Activated CD4-positive, alpha-beta memory T cell treated with anti-CD3 and anti-CD28 coated beads for 36 hours (primary cell): ENCODE results near the gene PLXNA4. TPM values are rescaled to one million over a fixed set of nuclear protein-coding genes. Genes with fewer than 3 reads are reported as not detected.

ENCODE experiments used
- CTCF ChIA-PET: fragments of 350-600 bp; sonication (Branson Sonifier 250); formaldehyde crosslinking; loops from one replicate; lab custom pipeline; 2021; ENCODE audit warnings: antibody characterized with exemption, inconsistent platforms; lab: Charles Lee
- POLR2A ChIA-PET: fragments of 350-600 bp; sonication (Branson Sonifier 250); formaldehyde crosslinking; loops from one replicate; lab custom pipeline; 2021; ENCODE audit warnings: antibody characterized with exemption; lab: Charles Lee
- DNase-seq: peaks from one replicate; pipeline ENCODE4 v3.0.0-alpha.2; 2020
- H3K27ac Mint-ChIP-seq: one replicate; pipeline ENCODE4 v1.8.0; 2021; ENCODE audit warnings: mixed read lengths
- H3K27me3 Mint-ChIP-seq: one replicate; pipeline ENCODE4 v1.8.0; 2021; ENCODE audit warnings: mixed read lengths
- H3K36me3 Mint-ChIP-seq: one replicate; pipeline ENCODE4 v1.8.0; 2021; ENCODE audit warnings: mixed read lengths
- H3K4me1 Mint-ChIP-seq: one replicate; pipeline ENCODE4 v1.8.0; 2021; ENCODE audit warnings: low read depth, mixed read lengths
- H3K4me3 Mint-ChIP-seq: one replicate; pipeline ENCODE4 v1.8.0; 2021; ENCODE audit warnings: mild to moderate bottlenecking, mixed read lengths
- H3K9me3 Mint-ChIP-seq: one replicate; pipeline ENCODE4 v1.8.0; 2021; ENCODE audit warnings: mixed read lengths
- intact Hi-C: fragments of 100-400 bp; cut with micrococcal nuclease; formaldehyde crosslinking; loops from one replicate; pipeline ENCODE4 v1.15.1; 2023
- total RNA-seq, 2 experiments: library from RNA; stranded (reverse); gene quantifications; one replicate each; pipeline ENCODE4 v1.2.3, GENCODE V29; 2021

Gene PLXNA4
- total RNA-seq, 2 experiments from 2014 or later = 0.17 to 0.24 TPM

DNA sequence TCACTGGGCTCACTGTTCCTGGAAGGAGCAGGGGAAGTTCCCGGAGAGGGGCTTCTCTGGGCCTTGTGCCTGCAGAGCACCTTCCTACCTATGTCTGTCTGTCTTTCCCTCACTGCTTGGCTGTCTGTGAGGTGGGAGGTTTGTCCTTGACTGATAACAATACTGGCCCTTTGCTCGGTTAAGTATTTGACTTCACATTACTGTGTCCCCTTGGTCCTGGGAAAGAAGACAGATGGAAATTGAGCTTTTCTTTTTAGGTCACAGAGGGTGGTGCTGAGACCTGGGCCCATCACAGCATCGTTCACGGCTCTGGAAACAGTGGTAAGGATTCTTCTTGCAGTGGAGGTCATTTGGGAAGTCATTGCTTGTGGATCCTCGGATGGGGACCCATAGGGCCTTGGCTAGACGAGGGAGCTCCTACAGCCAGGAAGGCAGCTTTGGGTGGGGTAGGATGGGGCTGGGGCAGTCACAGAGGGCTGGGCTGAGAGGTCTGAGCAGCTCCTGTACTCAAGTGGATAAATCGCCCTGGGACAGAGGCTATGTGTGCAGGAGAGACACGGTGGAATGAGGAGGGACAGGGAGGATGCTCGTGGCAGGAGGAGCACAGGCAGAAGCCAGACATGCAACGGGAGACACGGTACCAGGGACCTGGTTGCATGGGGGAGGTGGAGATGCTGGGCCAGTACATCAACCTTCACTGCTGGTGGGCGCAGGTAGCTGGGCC lies 450.2 kb downstream of the PLXNA4 start:
- intact Hi-C loops = no loop called here
- H3K9me3 Mint-ChIP-seq = no peaks in the 10 kb centered on the region
- no peaks in the 10 kb centered on the region for H3K36me3 Mint-ChIP-seq

DNA sequence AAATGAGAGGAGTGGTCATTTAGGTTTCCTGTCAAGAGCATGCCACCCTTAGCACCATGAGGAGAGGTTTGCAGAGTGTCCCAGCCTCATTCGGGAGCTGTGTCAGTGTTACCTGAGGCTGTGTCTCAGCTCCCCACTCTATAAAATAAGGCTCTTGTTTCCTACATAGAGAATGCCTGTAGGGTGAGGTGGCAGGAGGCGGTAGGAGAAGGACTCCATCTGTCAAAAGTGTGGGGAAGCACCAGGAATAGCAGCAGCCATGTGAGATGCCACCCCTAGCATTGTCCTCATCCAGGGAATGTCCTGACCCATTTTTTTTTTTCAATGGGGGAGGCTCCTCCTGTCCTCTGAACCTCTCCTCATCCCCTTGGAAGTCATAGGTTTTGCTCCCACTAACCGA lies 451.2 kb downstream of the PLXNA4 start:
- Mint-ChIP-seq H3K9me3 (no peaks in the 10 kb centered on the region), H3K36me3 (no peaks in the 10 kb centered on the region), H3K27ac (no peak overlapping the region), H3K27me3 (no peaks in the 10 kb centered on the region), H3K4me1 (no peaks in the 10 kb centered on the region), H3K4me3 (no peak overlapping the region)
- intact Hi-C loops = no loop called here
- POLR2A ChIA-PET = no interaction called here
- CTCF ChIA-PET = interaction anchor here (0.6 kb wide), 1 partner anchor 10 kb away, joined by 3 read pairs; no protein-coding TSS in a partner anchor
- DNase-seq = no peak

More for the DNA sequence above, 450.2 kb downstream of the PLXNA4 start:
- no peak overlapping the region for H3K27ac Mint-ChIP-seq
- DNase-seq = no peak
- ChIA-PET POLR2A (no interaction called here), CTCF (no interaction called here)
- H3K4me3 Mint-ChIP-seq = no peak overlapping the region
- H3K4me1 Mint-ChIP-seq = no peaks in the 10 kb centered on the region
- H3K27me3 Mint-ChIP-seq = no peaks in the 10 kb centered on the region

DNA sequence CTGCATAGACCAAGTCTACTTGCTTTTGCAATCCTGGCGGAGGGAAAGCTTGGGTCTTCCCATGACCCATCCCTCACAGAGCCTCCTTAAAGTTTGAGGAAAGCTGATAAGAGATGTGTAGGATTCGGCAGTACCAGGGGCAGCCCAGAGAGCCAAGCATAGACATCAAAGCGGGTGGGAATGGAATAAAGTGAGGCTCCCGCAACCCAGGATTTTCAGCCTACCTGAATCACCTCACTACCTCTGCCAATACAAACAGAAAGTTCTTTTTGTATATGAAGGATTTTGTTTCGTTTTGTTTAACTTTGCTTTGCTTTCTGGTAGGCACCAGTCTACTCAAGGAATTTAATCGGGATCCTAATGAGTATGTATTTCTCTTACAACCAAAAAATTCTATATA lies 451.7 kb downstream of the PLXNA4 start:
- POLR2A ChIA-PET = no interaction called here
- Mint-ChIP-seq H3K9me3 (no peaks in the 10 kb centered on the region), H3K4me3 (no peak overlapping the region), H3K36me3 (no peaks in the 10 kb centered on the region), H3K4me1 (no peaks in the 10 kb centered on the region), H3K27ac (no peak overlapping the region), H3K27me3 (no peaks in the 10 kb centered on the region)
- CTCF ChIA-PET = no interaction called here
- intact Hi-C loops = no loop called here
- DNase-seq = no peak

DNA sequence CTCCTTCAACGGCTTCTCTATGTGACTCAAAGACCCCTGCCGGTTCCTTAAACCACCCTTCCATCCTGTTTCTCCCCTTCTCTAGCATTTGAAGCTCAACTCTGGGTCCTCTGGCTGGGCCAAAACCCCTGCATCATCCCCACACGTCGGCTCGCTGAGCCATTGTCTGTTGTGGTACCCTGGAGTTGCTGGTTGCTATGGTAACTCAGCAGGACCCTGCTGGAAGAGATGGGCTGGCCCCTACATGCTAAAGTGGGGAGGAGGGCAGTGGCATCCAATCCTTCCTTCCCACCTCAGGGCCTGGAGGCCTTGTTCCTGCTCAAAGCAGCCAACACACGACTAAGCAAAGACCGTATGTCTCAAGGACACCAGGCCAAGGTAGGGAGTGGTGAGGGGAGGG lies 452.5 kb downstream of the PLXNA4 start:
- ChIA-PET CTCF (no interaction called here), POLR2A (no interaction called here)
- no peaks in the 10 kb centered on the region for H3K36me3 Mint-ChIP-seq
- H3K4me3 Mint-ChIP-seq = no peak overlapping the region
- H3K27ac Mint-ChIP-seq = no peak overlapping the region
- H3K9me3 Mint-ChIP-seq = no peaks in the 10 kb centered on the region
- H3K4me1 Mint-ChIP-seq = no peaks in the 10 kb centered on the region
- H3K27me3 Mint-ChIP-seq = no peaks in the 10 kb centered on the region
- DNase-seq = no peak
- intact Hi-C loops = no loop called here

DNA sequence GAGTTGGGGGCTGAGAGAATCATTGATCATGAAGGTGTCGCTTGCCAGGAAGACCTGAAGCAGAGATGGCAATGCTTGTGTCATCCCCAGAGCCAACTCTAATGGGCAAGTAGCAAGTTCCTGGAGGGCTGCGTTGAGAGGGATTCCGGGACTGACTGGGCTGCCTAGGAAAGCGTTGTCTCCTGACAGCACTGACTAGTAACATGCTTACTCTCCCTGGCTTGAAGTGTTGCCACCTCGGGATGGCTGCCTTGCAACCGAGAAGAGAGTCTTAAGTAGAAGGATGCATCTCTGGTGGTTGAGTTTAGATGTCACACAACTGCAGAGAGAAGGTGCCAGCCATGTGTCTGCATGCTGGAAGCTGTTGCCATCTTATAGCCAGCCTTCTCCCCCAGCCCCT lies 453.4 kb downstream of the PLXNA4 start:
- H3K36me3 Mint-ChIP-seq = no peaks in the 10 kb centered on the region
- H3K4me3 Mint-ChIP-seq = no peak overlapping the region
- intact Hi-C loops = no loop called here
- DNase-seq = no peak
- H3K9me3 Mint-ChIP-seq = no peaks in the 10 kb centered on the region
- POLR2A ChIA-PET = no interaction called here
- no peak overlapping the region for H3K27ac Mint-ChIP-seq
- CTCF ChIA-PET = no interaction called here
- H3K27me3 Mint-ChIP-seq = no peaks in the 10 kb centered on the region
- H3K4me1 Mint-ChIP-seq = no peaks in the 10 kb centered on the region

DNA sequence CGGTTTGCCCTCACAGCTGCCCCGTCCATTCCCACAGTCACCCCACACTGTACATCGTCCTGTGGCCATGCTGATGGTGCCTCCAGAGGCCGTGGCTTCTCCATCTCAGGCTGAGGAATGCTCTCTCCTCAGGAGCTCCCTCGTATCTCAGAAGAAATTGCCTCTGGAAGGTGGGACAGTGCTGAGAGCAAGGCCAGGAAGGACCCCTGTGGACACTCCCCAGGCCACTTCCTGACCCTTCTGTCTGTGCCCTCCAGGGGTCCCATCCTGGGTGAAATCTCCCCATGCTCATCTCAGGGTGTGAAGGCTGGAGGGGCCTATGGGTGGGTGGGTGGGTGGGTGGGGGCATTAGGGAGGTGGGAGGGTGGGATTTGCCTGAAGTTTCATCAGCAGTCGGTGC lies 454.3 kb downstream of the PLXNA4 start:
- Mint-ChIP-seq H3K4me3 (no peak overlapping the region), H3K9me3 (no peaks in the 10 kb centered on the region), H3K27ac (no peak overlapping the region), H3K36me3 (no peaks in the 10 kb centered on the region), H3K4me1 (no peaks in the 10 kb centered on the region), H3K27me3 (no peaks in the 10 kb centered on the region)
- DNase-seq = no peak
- CTCF ChIA-PET = no interaction called here
- POLR2A ChIA-PET = no interaction called here
- intact Hi-C loops = no loop called here

DNA sequence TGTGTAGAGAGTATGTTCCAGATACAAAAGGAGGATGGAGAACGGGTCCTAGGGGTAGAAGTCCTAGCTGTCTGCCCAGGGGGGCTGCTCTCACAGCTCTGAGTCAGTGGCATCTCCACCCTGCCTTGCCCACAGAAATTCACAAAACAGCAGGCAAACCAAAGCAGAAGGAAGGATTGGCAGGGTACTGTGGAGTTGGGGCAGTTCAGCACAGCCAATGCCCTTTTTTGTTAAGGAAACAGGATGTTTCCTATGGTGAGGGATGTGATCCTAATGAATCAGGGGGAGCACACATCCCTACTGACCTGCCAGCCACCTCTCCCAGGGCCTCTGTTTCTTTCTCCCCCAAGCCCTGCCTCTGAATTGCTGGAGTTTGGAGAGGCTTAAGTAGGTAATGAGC lies 457.6 kb downstream of the PLXNA4 start:
- H3K9me3 Mint-ChIP-seq = no peaks in the 10 kb centered on the region
- H3K27me3 Mint-ChIP-seq = no peaks in the 10 kb centered on the region
- ChIA-PET POLR2A (no interaction called here), CTCF (no interaction called here)
- DNase-seq = no peak
- intact Hi-C loops = no loop called here
- no peaks in the 10 kb centered on the region for H3K4me1 Mint-ChIP-seq
- H3K36me3 Mint-ChIP-seq = no peaks in the 10 kb centered on the region
- no peak overlapping the region for H3K4me3 Mint-ChIP-seq
- no peak overlapping the region for H3K27ac Mint-ChIP-seq

DNA sequence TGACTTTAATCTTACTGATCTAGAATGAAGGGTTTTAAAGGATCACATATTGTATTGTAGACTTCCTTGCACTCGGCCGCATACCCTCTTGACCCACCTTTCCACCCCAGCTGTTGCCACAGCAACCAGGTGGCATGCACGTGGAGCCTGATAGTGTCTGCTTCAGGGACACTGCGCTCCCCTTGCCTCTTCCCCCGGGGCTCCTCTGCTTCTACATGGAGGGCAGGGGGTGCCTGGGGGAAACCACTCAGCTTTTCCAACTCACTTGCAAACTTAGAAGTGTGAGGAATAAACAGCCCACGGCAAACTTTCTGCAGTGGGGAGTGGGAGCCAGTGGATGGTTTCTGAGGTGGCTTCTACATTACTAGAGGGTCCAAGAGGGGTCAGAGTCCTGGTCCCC lies 458.6 kb downstream of the PLXNA4 start:
- POLR2A ChIA-PET = no interaction called here
- H3K4me3 Mint-ChIP-seq = no peak overlapping the region
- DNase-seq = no peak
- no peaks in the 10 kb centered on the region for H3K4me1 Mint-ChIP-seq
- no peaks in the 10 kb centered on the region for H3K9me3 Mint-ChIP-seq
- intact Hi-C loops = no loop called here
- no peaks in the 10 kb centered on the region for H3K27me3 Mint-ChIP-seq
- H3K36me3 Mint-ChIP-seq = no peaks in the 10 kb centered on the region
- CTCF ChIA-PET = no interaction called here
- H3K27ac Mint-ChIP-seq = no peak overlapping the region

DNA sequence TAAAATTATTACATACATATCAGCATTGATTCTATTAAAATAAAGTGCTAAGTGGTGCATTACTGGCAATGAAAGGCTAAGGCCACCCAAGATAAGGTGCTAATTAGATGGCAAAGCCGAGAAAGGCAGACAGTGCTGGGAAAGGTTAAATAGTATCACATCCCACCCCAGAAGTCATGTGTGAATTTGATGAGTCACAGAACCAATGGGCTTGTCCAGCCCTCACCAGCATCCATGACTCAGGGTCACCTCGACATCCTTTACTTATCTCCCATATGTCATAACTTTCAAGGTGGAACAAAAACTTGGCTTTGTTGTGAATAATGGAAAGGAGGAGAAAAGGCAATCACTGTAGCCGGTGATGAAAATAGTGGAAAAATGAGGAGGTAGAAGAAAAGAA lies 459.1 kb downstream of the PLXNA4 start:
- Mint-ChIP-seq H3K36me3 (no peaks in the 10 kb centered on the region), H3K9me3 (no peaks in the 10 kb centered on the region), H3K4me3 (no peak overlapping the region), H3K4me1 (no peaks in the 10 kb centered on the region), H3K27me3 (no peaks in the 10 kb centered on the region), H3K27ac (no peak overlapping the region)
- intact Hi-C loops = no loop called here
- ChIA-PET POLR2A (no interaction called here), CTCF (no interaction called here)
- no peak for DNase-seq

DNA sequence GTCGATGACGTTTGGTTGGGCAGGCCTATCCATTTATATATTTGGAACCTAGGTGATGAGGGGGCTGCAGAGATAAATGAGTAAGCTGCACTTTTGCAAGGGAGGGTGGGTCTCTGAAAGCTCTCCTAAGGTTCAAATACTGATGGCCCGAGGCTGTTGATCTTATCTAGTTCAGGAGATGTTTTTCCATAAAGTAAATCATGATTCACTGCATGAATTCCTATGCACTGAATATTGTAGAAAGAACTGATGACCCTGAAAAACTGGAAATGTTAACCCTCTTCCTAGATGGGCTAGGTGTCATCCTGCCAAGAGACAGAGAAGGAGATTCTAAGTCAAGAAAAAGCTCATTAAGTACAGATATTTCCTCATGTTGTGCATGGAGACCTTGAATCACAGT lies 459.9 kb downstream of the PLXNA4 start:
- ChIA-PET CTCF (no interaction called here), POLR2A (no interaction called here)
- no peak overlapping the region for H3K27ac Mint-ChIP-seq
- DNase-seq = no peak
- H3K27me3 Mint-ChIP-seq = no peaks in the 10 kb centered on the region
- H3K36me3 Mint-ChIP-seq = no peaks in the 10 kb centered on the region
- no peak overlapping the region for H3K4me3 Mint-ChIP-seq
- no peaks in the 10 kb centered on the region for H3K4me1 Mint-ChIP-seq
- intact Hi-C loops = no loop called here
- H3K9me3 Mint-ChIP-seq = no peaks in the 10 kb centered on the region

DNA sequence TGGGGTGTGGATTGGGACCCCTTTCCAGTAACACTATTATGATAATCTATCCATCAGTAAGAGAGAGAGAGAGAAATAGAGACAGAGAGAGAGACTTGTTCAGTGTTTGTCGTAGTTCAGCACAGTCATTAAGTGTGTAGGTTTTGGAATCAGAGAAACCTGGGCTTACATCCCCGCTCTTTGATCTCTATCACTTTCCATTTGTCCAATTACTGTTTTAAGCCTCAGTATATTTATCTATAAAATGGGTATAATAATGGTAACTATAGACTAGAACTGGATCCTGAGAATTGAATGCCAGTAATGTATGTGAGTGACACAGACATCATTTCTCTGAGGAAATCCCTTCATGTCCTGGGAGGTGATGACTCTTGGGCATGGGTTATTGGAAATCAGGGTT lies 460.5 kb downstream of the PLXNA4 start:
- Mint-ChIP-seq H3K27me3 (no peaks in the 10 kb centered on the region), H3K9me3 (no peaks in the 10 kb centered on the region), H3K4me1 (no peaks in the 10 kb centered on the region), H3K27ac (no peak overlapping the region), H3K4me3 (no peak overlapping the region), H3K36me3 (no peaks in the 10 kb centered on the region)
- DNase-seq = no peak
- POLR2A ChIA-PET = no interaction called here
- intact Hi-C loops = no loop called here
- CTCF ChIA-PET = no interaction called here

DNA sequence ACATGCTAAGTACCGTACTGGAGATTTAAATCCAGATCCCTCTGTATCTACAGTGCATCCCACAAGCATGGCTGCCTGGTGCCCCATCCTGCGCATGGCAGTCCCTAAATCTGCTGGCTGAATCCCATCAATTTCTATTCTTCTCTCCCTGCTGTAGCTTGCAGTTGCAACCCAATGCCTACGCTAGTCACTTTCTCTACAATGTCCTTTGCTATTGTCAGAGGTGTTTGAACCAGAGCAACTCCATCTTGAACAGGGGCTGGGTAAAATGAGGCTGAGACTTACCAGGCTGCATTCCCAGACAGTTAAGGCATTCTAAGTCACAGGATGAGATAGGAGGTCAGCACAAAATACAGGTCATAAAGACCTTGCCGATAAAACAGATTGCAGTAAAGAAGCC lies 461.2 kb downstream of the PLXNA4 start:
- Mint-ChIP-seq H3K9me3 (no peaks in the 10 kb centered on the region), H3K4me3 (no peak overlapping the region), H3K27me3 (no peaks in the 10 kb centered on the region), H3K27ac (no peak overlapping the region), H3K4me1 (no peaks in the 10 kb centered on the region), H3K36me3 (no peaks in the 10 kb centered on the region)
- ChIA-PET POLR2A (no interaction called here), CTCF (interaction anchor here (0.6 kb wide), 1 partner anchor 10 kb away, joined by 3 read pairs; no protein-coding TSS in a partner anchor)
- intact Hi-C loops = no loop called here
- DNase-seq = no peak

DNA sequence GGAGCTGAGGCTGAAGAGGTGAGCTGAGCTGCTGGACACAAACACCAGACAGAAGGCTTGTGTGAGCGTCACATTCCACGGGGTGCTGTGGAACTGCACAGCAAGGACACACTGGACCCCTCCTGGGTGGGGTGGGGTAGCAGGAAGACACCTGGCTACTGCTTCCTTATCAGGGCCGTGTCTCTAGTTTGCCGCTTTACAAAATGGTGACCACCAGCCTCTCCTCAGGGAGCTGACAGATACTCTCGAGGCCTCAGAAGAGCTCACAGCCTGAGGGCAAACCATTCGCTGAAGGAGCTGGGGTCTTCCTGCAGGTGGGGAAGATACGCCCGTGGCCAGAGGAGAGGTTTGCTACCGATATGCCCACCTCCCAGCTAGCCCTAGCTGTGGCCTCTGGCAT lies 461.9 kb downstream of the PLXNA4 start:
- H3K4me1 Mint-ChIP-seq = no peaks in the 10 kb centered on the region
- no peak for DNase-seq
- ChIA-PET POLR2A (no interaction called here), CTCF (interaction anchor here (0.6 kb wide), 1 partner anchor 11 kb away, joined by 3 read pairs; no protein-coding TSS in a partner anchor)
- H3K27me3 Mint-ChIP-seq = no peaks in the 10 kb centered on the region
- H3K9me3 Mint-ChIP-seq = no peaks in the 10 kb centered on the region
- no peak overlapping the region for H3K4me3 Mint-ChIP-seq
- H3K27ac Mint-ChIP-seq = no peak overlapping the region
- no peaks in the 10 kb centered on the region for H3K36me3 Mint-ChIP-seq
- intact Hi-C loops = no loop called here
